Gastroesophageal sphincter (tissue), 3 donors: ENCODE data around the gene PCP2.

Experiments used
- EP300 ChIP-seq: sonication (generic); formaldehyde crosslinking; IDR thresholded peaks from one replicate; pipeline ENCODE4 v1.6.1; 2017; ENCODE audit warnings: antibody characterized with exemption, mild to moderate bottlenecking
- POLR2A ChIP-seq, 2 donors: fragments of 450-650 bp; IDR thresholded peaks; one replicate each; pipeline ENCODE4 v1.6.1; 2017; ENCODE audit warnings: antibody characterized with exemption in 2 of 2, mild to moderate bottlenecking in 2 of 2, moderate library complexity in 1 of 2
- TF ChIP-seq, protein P1 (sequence below), 4 experiments: fragments of 200-600 bp in 2 of 4; fragments of 450-650 bp in 2 of 4; sonication (generic) in 1 of 4; IDR thresholded peaks; one replicate each; pipeline ENCODE4 v1.5.1; 2017 to 2019; ENCODE audit warnings: antibody characterized with exemption in 4 of 4, mild to moderate bottlenecking in 2 of 4, moderate library complexity in 2 of 4

DNA sequence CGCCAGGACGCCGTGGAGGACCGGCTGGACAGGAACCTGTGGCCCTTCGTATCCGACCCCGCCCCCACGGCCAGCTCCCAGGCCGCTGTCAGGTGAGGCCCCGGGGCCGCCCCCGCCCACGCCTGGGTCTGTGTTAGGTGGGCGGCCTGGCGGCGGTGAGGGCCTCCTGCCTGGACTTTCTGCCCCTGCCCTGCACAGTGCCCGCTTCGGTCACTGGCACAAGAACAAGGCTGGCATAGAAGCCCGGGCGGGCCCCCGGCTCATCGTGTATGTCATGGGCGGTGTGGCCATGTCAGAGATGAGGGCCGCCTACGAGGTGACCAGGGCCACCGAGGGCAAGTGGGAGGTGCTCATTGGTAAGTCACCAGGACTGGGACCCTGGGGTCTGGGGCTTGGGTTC, 13.6 kb upstream of the PCP2 start:
- TF ChIP-seq, protein P1, sequence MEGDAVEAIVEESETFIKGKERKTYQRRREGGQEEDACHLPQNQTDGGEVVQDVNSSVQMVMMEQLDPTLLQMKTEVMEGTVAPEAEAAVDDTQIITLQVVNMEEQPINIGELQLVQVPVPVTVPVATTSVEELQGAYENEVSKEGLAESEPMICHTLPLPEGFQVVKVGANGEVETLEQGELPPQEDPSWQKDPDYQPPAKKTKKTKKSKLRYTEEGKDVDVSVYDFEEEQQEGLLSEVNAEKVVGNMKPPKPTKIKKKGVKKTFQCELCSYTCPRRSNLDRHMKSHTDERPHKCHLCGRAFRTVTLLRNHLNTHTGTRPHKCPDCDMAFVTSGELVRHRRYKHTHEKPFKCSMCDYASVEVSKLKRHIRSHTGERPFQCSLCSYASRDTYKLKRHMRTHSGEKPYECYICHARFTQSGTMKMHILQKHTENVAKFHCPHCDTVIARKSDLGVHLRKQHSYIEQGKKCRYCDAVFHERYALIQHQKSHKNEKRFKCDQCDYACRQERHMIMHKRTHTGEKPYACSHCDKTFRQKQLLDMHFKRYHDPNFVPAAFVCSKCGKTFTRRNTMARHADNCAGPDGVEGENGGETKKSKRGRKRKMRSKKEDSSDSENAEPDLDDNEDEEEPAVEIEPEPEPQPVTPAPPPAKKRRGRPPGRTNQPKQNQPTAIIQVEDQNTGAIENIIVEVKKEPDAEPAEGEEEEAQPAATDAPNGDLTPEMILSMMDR (IDR thresholded peaks at IDR 0.05), result no peak
- TF ChIP-seq POLR2A (IDR thresholded peaks at IDR 0.05) (no peak), EP300 (no peak)
